Nephron progenitor cell (in vitro differentiated cells): Measurements from ENCODE around the gene ZNF200.

Source experiments
- DNase-seq: peaks from one replicate; pipeline ENCODE4 v3.0.0; 2021
- H3K27ac Mint-ChIP-seq: 2 replicates; pipeline ENCODE4 v1.8.0; 2021; ENCODE audit warnings: mild to moderate bottlenecking, moderate library complexity, mixed read lengths
- H3K27me3 Mint-ChIP-seq: 2 replicates; pipeline ENCODE4 v1.8.0; 2021; ENCODE audit warnings: mild to moderate bottlenecking, low read depth, mixed read lengths; ENCODE audit not compliant: poor library complexity
- H3K36me3 Mint-ChIP-seq: 2 replicates; pipeline ENCODE4 v1.8.0; 2021; ENCODE audit warnings: low read depth, mixed read lengths
- H3K4me1 Mint-ChIP-seq: 2 replicates; pipeline ENCODE4 v1.8.0; 2021; ENCODE audit warnings: mixed read lengths
- H3K4me3 Mint-ChIP-seq: 2 replicates; pipeline ENCODE4 v1.8.0; 2021; ENCODE audit warnings: mild to moderate bottlenecking, moderate library complexity, mixed read lengths
- H3K9me3 Mint-ChIP-seq: 2 replicates; pipeline ENCODE4 v1.8.0; 2021; ENCODE audit warnings: mild to moderate bottlenecking, moderate library complexity, mixed read lengths
- TF ChIP-seq, protein P1 (sequence below): fragments of 200-600 bp; sonication (generic); IDR thresholded peaks from 2 replicates; pipeline ENCODE4 v1.5.0; 2021; ENCODE audit warnings: antibody characterized with exemption

Gene ZNF200

DNA sequence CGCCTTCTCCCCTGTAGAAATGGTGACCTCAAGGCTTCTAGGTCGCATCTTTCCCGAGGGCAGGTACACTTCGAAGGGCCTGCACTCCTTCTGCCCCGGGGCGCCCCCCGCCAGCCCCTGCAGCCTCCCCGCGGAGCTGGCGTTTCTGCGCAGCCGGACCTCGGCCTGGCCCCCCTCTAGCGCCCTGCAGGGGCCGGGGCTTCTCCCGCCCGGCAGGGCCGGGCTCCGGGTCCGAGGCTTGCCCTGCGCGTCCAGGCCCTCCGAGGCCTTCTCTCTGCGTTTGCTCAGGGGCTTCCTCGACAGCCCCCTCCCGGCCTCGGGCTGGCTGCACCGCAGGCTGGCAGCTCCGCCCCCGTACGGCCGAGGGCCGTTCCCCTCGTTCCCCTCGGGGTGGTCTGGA lies 19.4 kb upstream of the ZNF200 start:
- H3K4me1 Mint-ChIP-seq, result no peaks in the 10 kb centered on the region
- H3K4me3 Mint-ChIP-seq, result no peak overlapping the region
- H3K36me3 Mint-ChIP-seq, result no peaks in the 10 kb centered on the region
- peaks cover 30% of the 10 kb centered on the region for H3K27me3 Mint-ChIP-seq
- TF ChIP-seq, protein P1, sequence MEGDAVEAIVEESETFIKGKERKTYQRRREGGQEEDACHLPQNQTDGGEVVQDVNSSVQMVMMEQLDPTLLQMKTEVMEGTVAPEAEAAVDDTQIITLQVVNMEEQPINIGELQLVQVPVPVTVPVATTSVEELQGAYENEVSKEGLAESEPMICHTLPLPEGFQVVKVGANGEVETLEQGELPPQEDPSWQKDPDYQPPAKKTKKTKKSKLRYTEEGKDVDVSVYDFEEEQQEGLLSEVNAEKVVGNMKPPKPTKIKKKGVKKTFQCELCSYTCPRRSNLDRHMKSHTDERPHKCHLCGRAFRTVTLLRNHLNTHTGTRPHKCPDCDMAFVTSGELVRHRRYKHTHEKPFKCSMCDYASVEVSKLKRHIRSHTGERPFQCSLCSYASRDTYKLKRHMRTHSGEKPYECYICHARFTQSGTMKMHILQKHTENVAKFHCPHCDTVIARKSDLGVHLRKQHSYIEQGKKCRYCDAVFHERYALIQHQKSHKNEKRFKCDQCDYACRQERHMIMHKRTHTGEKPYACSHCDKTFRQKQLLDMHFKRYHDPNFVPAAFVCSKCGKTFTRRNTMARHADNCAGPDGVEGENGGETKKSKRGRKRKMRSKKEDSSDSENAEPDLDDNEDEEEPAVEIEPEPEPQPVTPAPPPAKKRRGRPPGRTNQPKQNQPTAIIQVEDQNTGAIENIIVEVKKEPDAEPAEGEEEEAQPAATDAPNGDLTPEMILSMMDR, result no peak
- H3K27ac Mint-ChIP-seq, result no peak overlapping the region
- H3K9me3 Mint-ChIP-seq, result peaks cover 37% of the 10 kb centered on the region
- no peak for DNase-seq

DNA sequence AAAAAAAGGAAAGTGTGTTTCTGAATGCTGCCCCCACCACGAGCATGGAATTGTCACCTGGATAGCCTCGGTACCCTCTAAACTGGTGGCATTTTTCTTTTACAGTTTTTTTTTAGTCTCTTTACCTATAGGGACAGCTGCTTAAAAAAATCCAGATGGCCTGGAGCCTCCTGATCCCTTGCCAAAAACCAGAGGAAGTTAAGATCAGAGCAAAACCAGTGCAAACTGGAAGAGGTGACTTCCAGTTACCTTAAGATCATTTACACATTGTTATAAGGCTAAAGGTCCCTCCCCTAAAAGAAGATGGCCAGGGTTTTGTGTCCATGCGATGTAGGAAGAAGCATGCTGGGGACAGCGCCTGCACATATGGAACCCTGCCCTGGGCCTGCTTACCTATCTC lies 18.0 kb upstream of the ZNF200 start:
- H3K27ac Mint-ChIP-seq, result no peak overlapping the region
- no peak overlapping the region for H3K4me3 Mint-ChIP-seq
- H3K36me3 Mint-ChIP-seq, result no peaks in the 10 kb centered on the region
- TF ChIP-seq, protein P1, result no peak
- no peaks in the 10 kb centered on the region for H3K4me1 Mint-ChIP-seq
- no peak for DNase-seq
- peaks cover 25% of the 10 kb centered on the region for H3K27me3 Mint-ChIP-seq
- peaks cover 39% of the 10 kb centered on the region for H3K9me3 Mint-ChIP-seq

DNA sequence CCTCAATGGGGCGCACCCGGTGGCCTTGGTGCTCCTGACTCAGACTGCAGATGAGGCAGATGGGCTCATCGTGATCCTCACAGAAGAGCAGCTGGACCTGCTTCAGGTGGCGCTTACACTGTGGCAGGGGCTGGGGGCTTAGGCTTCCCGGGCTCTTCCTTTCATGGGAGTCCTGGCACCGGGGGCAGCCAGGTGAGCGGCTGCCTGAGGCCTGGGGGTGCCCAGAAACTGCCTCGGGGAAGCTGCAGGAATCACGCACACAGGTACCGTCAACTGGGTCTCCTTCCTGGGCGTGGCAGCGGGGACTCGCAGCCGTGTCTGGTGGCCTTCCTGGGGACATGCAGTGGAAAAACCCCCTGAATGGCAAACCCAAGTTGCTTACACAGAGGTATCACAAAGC lies 14.5 kb upstream of the ZNF200 start:
- Mint-ChIP-seq H3K4me1 (no peaks in the 10 kb centered on the region), H3K27ac (no peak overlapping the region), H3K36me3 (no peaks in the 10 kb centered on the region), H3K27me3 (peaks cover 43% of the 10 kb centered on the region), H3K9me3 (peaks cover 40% of the 10 kb centered on the region), H3K4me3 (no peak overlapping the region)
- TF ChIP-seq, protein P1, result no peak
- DNase-seq, result no peak

DNA sequence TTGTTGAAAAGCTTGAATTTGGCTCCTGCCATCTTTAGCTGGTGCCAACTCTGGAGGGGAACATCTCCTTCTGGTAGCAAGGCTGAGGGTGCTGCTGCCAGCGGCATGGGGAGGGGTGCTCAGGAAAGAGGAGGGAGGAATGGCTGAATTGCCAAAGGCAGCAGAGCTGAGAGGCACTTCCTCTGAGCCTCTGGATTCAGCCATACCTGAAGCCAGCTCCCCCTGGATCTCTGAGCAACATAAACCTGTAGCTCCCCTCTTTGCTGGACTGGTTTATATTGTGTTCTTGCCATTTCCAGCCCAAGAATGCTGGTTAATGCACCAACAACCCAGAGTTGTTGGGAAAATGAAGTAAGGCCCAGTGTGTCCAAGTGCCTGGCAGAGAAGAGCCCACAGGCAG lies 14.1 kb upstream of the ZNF200 start:
- Mint-ChIP-seq H3K4me3 (no peak overlapping the region), H3K27me3 (peaks cover 46% of the 10 kb centered on the region), H3K9me3 (peaks cover 40% of the 10 kb centered on the region), H3K4me1 (no peaks in the 10 kb centered on the region), H3K27ac (no peak overlapping the region), H3K36me3 (no peaks in the 10 kb centered on the region)
- no peak for DNase-seq
- TF ChIP-seq, protein P1, result no peak

DNA sequence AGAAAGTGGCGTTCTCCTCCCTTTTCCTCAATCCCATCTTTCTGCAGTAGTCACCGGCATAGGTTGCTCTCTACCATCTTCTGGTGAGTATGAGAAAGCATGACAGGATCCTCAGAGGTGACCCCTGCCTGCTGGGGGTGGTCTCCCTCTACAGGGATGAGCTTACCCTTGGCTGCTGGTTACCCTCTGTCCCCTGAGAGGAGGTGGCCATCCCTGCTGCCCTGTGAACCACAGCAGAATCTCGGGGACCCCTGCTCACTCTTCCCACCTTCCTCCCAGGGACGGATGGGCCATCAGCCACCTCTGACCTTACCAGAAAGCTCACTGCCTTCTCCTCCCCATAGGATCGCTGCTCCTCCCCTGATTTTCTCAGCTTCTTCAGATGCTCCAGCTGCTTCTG lies 13.6 kb upstream of the ZNF200 start:
- no peaks in the 10 kb centered on the region for H3K4me1 Mint-ChIP-seq
- H3K36me3 Mint-ChIP-seq, result no peaks in the 10 kb centered on the region
- TF ChIP-seq, protein P1, result no peak
- peaks cover 48% of the 10 kb centered on the region for H3K27me3 Mint-ChIP-seq
- H3K9me3 Mint-ChIP-seq, result peaks cover 40% of the 10 kb centered on the region
- H3K27ac Mint-ChIP-seq, result no peak overlapping the region
- no peak for DNase-seq
- H3K4me3 Mint-ChIP-seq, result no peak overlapping the region

DNA sequence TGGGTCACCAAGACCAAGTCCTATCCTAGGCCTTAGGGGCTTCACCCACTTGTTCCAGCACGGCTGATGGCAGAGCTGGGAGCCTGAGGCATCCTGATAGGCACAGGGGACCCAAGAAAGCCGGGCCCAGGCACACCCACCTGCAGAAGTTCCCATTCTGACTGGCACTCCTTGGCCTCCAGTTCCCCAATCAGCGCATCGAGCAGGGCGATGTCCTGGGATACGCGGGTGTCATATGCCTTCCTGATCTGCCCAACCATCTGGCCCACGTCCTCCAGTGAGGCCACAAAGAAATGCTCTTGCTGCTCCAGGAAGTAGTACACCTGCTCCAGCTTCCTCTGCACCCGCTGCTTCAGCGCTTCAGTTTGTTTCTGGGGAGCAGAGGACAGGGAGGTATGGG lies 11.9 kb upstream of the ZNF200 start:
- no peaks in the 10 kb centered on the region for H3K4me1 Mint-ChIP-seq
- no peak for DNase-seq
- no peak overlapping the region for H3K4me3 Mint-ChIP-seq
- no peak overlapping the region for H3K27ac Mint-ChIP-seq
- H3K9me3 Mint-ChIP-seq, result peaks cover 42% of the 10 kb centered on the region
- H3K27me3 Mint-ChIP-seq, result peaks cover 48% of the 10 kb centered on the region
- TF ChIP-seq, protein P1, result no peak
- H3K36me3 Mint-ChIP-seq, result no peaks in the 10 kb centered on the region
